Activated CD4-positive, alpha-beta T cell treated with anti-CD3 and anti-CD28 coated beads for 48 hours (primary cell): ENCODE data around the gene RNASEH2B.

ENCODE experiments used
- DNase-seq: peaks from one replicate; pipeline ENCODE4 v3.0.0-alpha.2; 2020

RNASEH2B gene, protein sequence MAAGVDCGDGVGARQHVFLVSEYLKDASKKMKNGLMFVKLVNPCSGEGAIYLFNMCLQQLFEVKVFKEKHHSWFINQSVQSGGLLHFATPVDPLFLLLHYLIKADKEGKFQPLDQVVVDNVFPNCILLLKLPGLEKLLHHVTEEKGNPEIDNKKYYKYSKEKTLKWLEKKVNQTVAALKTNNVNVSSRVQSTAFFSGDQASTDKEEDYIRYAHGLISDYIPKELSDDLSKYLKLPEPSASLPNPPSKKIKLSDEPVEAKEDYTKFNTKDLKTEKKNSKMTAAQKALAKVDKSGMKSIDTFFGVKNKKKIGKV

DNA sequence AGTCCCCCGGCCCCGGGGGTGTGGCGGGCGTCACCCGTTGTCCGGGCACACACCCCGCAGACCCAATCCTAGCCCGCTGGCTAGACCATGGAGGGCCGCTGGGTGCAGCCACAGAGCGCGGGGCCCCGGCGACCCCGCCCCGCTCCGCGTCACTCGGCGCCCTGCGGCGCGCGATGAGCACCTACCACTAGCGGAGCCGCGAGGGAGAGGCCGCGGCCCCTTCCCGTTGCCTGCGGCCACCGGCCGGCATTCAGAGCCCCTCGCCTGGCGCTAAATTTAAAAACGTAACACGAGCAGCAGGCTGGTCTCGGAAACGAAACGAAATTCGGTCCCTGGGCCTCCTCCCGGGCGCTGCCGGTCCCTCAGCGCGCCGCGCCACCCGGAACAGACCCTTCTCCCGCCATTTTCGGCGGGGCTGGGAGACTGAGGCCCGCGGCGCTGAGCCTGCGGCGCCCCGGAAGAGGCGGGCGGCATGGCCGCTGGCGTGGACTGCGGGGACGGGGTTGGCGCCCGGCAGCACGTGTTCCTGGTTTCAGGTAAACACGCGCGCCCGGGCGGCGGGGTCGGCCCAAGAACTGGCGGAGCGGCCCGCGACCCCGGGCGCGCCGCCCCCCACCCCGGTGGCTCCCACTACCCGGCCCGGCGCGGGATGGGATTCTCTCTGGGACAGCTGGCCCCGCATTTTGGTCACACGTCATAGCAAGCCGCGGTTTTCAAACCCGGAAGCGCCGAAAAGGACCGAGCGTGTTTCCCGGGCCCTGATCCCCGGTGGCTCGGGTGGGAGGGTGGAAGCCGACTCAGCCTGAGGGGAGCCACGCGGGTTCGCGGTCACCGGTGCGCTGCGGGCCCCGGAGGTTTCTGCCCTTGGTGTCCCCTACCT, at the start of gene RNASEH2B:
Gene RNASEH2B, plus strand, starts transcription at position 187 of the 880 bp plus-strand sequence. Its CDS starts 286 bp downstream, at position 473.
- peak; percentile 78 for DNase-seq

DNA sequence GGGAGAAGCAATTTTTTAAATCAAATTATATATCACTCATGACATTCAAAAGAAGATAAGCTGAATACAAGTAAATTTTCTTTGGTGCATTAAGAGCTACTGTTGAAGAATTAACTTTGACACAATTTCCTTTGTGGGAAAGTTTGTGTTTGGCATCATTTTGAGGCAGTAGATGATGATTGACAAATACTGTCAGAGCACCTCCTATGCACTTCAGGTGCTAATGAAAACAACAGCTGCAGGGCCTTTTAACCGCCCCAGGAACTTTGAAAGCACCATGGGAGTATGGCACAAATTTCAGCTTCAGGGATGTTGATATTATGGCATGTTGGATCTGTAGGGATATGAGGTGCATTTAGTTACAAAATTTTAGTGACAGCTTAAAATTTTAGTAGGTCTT, 45.1 kb upstream of the RNASEH2B start:
- no peak for DNase-seq

DNA sequence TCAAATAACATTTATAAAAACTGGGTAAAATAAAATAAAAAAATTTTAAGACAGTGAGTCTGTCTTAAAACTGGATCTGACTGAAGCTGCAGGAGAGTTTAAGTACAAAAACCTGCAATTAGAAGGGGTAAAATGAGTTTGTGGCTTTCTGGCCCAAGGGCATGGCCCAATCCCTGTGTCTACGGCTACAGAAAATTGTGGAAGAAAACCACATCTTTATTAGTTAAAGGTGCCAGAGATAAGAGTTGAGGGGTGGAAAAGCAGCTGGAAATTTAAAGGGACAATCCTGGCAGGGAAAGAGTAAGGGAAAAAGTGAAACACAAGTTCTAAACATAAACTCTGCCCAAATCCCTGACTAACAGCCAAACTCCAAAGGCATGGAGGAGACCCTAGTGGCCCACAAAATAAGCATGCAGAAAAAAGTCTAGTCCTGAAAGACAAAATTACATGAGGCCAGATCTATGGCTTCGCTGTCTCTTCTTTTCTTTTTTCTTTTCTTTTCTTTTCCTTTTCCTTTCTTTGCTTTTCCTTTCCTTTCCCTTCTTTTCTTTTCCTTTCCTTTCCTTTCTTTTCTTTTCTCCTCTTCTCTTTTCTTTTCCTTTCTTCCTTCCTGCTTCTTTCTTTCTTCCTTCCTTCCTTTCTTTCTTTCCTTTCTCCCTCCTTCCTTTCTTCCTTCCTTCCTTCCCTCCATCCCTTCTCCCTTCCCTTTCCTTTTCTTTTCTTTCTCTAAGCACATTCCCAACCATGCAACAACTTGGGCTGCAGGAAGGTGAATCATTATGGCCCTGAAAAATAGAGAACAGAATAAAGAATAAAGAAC, 42.6 kb upstream of the RNASEH2B start:
- no peak for DNase-seq

DNA sequence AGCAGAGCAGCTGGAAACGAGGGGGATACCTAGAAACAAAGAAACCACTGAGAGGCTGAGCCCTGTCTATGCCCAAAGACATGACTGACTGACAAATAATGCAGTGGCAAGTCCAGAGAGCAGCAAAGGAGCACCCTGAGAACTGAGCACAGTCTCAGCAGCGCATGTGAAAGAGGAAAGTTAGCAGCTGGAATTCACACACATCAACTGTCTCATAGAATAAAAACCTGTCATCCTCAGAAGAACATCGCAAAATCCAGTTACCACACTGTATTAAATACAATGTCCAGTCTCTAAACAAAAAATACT, 42.0 kb upstream of the RNASEH2B start:
- DNase-seq = no peak

DNA sequence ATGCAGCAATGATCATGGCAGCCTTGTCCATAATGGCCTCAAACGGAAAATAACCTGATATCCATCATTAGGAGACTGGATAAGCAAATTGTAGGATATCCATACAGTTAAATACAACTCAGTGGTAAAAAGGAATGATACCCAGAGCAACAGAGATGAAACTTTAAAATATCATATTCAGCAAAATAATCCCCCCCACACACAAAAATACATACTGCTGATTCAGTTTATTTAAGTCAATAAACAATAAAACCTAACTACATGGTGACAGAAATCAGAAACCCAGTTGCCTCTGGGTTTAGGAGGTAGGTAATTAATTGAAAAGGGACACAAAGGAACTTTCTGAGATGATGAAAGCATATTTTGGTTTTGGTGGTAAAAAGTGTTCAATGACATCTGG, 38.2 kb upstream of the RNASEH2B start:
- no peak for DNase-seq

DNA sequence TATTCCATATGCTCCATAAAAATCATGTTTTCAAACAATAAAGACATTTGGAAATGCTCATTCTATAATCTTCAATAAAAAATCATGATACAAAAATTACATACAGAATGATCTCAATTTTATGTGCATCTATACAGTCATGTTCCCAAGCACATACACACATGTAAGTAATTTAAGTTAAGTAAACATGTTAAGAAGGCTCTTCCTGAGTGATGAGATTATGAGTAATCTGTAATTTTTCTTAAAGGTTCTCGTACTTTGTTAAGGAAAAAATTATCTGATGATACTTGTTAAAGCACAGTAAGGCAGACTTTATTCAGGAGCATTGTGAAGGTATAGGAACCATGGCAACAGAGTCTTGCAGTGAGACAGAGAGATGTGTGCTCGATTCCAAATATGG, 36.1 kb upstream of the RNASEH2B start:
- DNase-seq = no peak

DNA sequence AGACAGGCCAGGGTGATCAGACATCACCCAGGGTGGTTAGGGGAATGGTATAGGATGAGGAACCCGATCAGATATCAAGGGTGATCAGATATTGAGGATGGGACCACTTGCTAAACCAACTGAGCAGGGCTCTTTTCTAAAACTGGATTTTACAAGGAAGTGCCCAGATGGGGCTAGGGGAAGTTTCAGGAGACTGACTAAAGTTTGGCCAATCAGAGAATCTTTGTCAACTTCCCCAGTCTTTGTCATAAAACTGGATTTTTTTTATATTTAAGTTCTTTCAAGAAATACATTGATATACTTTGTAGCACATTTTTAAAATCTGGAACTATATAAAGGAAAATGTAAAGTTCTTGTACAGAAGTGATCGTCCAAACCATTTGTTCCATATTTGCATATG, 35.6 kb upstream of the RNASEH2B start:
- no peak for DNase-seq

DNA sequence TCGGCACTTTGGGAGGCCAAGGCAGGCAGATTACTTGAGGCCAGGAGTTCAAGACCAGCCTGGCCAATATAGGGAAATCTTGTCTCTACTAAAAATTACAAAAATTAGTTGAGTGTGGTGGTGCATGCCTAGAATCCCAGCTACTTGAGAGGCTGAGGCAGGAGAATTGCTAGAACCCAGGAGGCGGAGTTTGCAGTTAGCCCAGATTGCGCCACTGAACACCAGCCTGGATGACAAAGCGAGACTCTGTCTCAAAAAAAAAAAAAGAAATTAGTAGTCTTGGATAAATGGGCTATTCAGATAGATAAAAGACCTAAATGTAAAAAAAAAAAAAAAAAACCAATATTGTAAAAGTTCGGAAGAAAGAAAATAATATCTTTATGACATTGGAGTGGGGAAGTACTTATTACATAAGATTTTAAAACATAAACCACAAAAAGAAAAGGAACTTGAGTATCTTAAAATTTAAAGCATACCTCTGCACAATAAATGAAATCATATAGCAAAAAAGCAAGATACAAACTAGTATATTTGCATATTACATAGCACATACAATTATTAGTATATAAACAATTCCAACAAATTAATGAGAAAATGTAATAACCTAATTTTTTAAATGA, 26.7 kb upstream of the RNASEH2B start:
- DNase-seq = no peak

DNA sequence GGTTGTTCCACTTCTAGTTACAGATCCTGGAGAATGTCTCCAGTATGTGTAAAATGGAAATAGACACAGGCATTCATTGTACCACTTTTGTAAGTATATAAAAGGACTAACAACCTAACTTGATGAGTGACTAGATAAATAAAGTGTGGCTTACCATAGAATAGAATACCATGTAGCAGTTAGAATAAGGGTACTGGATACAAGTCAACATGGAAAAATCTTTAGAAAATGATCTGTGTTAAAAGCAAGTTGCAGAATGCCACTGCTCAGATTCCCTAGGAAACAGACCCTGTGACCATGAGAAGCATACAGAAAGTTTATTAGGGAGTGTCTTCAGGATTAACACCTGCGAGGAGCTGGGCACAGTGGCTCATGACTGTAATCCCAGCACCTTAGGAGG, 25.9 kb upstream of the RNASEH2B start:
- DNase-seq = no peak

DNA sequence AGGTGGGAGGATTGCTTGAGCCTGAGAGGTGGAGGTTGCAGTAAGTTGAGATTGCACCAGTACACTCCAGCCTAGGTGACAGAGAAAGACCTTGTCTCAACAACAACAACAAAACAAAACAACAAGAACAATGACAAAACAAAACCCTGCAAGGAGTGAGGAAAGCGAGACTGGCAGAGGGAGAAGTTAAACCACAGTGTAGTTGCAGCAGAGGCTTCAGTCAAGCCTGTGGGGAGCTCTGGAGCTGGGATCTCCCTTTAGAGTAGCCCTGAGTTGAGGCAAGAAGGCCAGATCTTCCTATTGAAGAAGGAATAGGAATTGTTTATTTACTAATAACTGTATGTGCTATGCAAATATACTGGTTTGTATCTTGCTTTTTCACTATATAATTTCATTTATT, 25.3 kb upstream of the RNASEH2B start:
- no peak for DNase-seq

DNA sequence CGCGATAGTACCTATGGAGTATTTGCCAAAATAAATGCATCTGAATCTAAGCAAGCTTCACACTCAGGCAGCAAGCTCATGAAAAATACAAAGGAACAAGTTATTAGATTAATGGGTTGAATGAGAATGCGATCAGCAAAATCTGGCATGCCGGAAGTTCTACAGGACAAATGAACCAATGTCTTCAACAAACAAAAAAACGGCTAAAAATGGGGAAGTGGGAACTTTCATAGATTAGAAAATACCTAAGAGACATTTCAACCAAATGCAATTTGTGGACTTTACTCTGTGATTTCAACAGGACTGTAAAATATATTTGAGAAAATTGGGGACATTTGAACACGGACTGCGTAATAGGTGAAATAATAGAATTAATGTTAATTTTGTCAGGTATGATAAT, 22.4 kb upstream of the RNASEH2B start:
- DNase-seq = no peak

DNA sequence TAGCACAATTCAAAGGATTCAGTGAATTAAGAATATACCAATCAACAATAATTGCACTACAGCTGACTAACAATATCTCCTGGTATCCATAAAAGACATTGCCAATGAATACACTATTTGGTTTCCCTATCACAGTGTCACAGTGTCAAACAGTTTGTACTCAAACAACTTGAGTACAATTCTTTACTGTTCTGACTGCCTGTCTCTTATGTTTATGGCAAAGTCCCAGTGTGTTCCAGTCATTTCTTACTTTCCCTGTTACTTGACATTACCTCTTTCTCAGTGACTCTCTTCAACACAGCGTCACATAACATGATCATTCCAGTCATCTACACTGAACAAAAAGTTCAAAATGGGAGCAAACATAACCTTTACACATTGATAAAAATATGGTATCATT, 21.2 kb upstream of the RNASEH2B start:
- no peak for DNase-seq

DNA sequence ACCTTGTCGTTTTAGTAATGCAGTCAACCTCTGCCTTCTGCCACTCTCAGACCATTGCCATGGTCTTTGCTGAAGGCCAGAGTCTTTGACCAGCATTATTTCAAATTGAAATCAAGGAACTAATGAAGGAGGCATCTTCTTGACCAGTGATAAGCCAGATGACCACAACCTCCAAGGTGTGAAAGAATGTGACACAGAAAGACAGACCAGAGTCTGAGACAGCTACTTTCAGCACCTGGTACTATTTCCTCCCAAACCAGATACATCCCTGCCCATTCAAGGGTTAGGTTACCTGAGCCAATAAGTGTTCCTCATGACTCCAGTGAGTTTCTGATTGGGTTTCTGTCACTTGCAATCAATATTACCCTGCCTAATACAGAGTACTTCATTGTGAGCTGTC, 20.3 kb upstream of the RNASEH2B start:
- no peak for DNase-seq

DNA sequence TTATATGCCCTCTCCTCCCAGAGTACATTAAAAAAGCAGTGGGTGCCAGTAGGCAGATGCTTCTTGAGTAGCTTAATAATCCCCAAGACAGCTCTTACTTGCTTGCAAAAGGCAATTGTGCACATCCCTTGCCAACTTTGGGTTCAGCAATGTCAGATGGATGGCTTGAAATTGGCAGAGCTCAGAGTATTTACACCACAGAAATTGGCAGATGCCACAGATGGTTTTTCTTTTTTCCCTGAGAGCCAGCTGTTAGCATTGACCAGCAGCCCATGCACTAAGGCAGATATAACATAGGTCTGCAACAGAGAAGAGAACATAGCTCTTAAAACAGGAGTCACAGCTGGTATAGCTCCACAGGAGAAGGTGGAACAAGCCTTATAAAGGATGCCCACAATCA, 18.4 kb upstream of the RNASEH2B start:
- DNase-seq = no peak

DNA sequence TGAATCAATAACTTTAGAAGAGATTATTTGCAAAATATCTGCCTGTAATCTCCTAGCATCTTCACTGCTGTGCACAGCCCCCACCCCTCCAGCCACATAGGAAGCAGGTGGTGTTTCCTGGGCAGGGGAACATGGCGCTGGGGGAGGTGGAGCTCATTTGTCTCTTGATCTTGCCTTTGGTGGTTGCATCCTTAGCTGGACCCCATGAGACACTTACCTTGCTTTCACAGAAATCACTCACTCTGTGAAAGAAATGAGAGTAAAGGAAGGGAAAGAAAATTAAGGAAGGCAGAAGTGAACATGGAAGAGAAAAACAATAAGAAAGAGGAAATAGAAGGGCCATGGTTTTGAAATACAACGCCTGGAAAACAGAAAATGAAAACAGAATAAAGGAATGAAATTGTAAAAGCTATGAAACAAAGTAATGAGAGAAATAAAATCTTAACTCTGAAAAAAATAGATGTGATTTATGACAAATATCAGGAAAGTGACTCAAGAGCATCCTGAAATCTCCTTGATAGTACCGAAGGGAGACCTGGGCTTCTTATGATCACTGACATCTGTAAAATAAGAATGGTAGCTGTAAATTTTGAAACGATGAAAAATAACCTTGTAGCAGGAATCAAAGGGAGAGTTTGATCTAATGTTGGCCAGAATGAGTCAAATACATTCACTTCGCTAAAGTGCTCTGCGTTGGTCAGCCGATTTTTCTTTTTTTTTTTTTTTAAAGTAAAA, 17.2 kb upstream of the RNASEH2B start:
- peak; percentile 37 for DNase-seq

DNA sequence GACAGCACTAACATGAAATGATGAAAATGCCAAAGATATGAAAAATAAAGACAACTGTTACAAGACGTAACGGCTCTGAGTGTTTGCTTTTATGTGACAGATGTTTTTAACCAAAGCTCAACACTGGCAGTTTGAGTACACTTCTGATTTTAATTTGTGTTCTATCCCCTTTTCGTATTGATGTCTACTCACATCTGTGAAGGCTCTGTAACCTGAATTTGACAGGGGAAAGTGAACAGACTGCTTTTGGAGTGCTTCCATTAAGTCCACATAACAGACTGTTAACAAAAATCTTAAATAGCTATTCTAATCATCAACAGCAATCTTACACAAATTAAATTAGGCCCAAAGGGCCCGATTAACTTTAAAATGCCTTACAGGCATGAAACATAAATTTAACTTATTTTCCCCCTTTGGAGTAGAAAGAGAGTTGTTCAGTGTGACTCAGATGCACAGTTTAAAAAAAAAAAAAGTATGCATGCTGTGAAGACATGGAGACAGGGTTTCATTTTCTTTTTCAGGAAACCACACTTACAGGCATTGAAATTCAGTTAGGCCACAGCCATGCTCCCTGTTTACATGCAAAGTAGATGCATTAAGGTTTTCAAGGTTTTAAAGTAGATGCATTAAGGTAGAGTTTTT, 16.3 kb upstream of the RNASEH2B start:
- DNase-seq = no peak

DNA sequence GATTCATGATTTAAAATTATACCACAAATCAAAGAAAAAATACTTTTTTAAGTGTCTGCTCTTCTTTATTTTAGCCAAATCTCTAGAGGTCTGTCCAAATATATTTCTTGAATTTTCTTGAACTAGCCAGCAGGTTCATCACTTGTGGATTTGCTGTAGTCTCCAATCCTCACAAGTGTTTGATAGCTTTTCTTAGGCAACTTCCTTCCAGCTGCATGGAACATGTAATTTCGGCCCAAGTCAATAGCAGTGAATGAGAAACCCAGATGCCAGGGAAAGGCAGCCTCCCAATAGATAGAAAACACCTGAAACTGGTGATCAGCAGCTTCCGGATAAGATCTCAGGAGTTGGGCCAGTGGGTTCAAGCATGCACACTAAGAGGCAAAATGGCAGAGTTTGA, 15.6 kb upstream of the RNASEH2B start:
- DNase-seq = no peak

DNA sequence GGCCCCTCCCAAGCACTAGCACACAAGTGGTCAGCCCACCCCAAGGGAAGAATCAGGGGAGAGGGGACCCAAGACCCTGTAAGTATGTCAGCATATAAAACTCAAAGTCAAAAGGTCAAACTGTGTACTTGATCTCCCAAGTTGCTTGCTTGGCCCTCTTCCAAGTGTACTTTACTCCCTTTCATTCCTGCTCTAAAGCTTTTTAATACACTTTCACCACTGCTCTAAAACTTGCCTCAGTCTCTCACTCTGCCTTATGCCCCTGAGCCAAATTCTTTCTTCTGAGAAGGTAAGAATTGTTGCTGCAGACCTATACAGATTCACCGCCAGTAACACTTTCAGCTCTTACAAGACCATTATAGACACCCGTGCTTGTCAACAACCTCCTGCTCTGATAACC, 15.1 kb upstream of the RNASEH2B start:
- DNase-seq = no peak

DNA sequence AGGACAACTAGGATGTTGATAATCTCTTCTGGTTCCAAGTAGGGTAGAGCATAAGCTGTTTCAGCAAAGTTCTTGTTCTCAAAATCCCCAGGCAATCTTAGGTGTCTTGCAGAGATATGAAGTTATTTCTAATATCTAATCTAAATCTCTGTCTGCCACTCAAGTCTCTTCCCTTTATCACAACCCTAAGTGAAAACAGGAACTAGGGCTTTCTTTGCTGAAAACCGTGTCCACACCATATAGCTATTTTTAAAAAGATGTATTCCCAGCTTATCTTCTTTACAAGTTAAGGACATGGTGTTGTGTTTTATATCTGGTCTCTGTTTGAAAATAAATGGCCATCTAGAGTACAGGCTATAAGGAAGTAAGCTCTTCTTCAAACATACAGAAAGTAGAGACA, 11.3 kb upstream of the RNASEH2B start:
- no peak for DNase-seq

DNA sequence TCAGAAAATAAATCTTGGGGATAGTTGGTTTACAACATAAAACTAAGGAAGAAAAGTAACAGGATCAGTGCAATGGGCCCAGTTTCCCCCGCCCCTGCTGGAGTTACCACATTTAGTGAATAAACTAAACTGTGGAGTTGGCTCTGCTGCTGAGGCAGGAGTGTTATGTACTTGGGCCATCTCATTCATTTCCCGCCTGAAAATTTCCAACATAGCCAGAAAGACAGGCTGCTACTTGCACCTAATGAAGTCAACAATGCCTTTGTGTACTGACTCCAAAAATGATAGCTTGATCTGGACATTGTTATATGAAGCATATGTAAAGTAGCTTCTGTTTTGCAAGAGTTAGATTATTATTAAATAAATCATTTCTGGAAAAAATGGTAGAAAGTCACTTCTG, 7.9 kb upstream of the RNASEH2B start:
- no peak for DNase-seq

DNA sequence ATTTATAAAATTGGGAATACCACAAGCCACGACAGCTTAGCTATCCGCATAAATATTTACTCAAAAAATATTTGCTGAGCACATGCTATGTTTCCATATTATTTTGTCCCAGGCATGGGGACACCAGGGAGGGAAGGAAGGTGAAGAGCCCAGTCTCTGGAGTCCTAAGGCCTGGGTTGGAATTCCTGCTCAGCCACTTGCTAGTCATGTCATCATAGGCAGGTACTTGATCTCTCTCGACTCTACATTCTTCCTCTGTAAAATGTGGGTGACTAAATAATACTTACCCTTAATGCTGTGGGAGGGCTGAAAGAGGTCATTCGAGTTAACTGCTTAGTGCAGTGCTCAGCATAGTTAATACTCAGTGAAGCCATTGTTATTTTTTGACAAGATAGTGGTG, 4.3 kb upstream of the RNASEH2B start:
- no peak for DNase-seq

DNA sequence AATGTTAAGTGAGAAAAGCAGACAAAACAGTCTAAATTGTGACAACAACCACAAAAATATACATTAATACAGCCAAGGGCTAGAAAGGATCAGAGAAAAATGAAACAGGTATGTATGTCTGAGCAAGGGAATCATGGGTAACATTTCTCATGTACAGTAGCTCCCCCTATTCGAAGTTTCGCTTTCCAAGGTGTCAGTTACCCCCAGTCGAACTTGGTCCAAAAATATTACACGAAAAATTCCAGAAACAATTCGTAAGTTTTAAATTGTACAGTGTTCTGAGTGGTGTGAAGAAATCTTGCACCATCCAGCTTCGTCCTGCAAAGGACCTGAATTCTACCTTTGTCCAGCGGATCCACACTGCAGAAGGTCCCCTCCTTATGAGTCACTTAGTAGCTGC, 1.8 kb upstream of the RNASEH2B start:
- no peak for DNase-seq
